Esophagus muscularis mucosa (tissue), 4 donors: ENCODE data around the gene SERINC3. TPM values are rescaled to one million over a fixed set of nuclear protein-coding genes. Genes with fewer than 3 reads are reported as not detected.

Experiments used
- DNase-seq: peaks from one replicate; pipeline ENCODE4 v3.0.0-alpha.2; 2017; ENCODE audit errors: extremely low spot score
- H3K27ac ChIP-seq, 4 donors: fragments of 200-600 bp; sonication (generic); replicated peaks in 1 of 4; 1 replicate in 3 of 4; 2 replicates in 1 of 4; pipeline ENCODE4 v1.5.1; 2016 to 2019; ENCODE audit warnings: mild to moderate bottlenecking in 1 of 4
- H3K27me3 ChIP-seq, 4 donors: fragments of 200-600 bp; sonication (generic); one replicate each; pipeline versions ENCODE4 v1.5.1 to v1.6.0; 2016 to 2019
- H3K36me3 ChIP-seq, 4 donors: fragments of 200-600 bp; sonication (generic); one replicate each; pipeline ENCODE4 v1.5.1; 2016 to 2019
- H3K4me1 ChIP-seq, 4 donors: fragments of 200-600 bp; sonication (generic); one replicate each; pipeline ENCODE4 v1.5.1; 2016 to 2019
- H3K4me3 ChIP-seq, 4 donors: fragments of 200-600 bp; sonication (generic); 1 replicate in 2 of 4; 2 replicates in 2 of 4; pipeline ENCODE4 v1.5.1; 2016 to 2019; ENCODE audit warnings: mild to moderate bottlenecking in 4 of 4, moderate library complexity in 1 of 4
- H3K9me3 ChIP-seq, 4 donors: fragments of 200-600 bp; sonication (generic); 1 replicate in 3 of 4; 2 replicates in 1 of 4; pipeline ENCODE4 v1.5.1; 2016 to 2019
- CTCF ChIP-seq, 3 experiments: fragments of 200-600 bp in 2 of 3; fragments of 450-650 bp in 1 of 3; sonication (generic) in 2 of 3; IDR thresholded peaks; one replicate each; pipeline ENCODE4 v1.5.1; 2017 to 2019; ENCODE audit warnings: antibody characterized with exemption in 3 of 3, mild to moderate bottlenecking in 2 of 3, moderate library complexity in 1 of 3
- EP300 ChIP-seq: sonication (generic); formaldehyde crosslinking; IDR thresholded peaks from one replicate; pipeline ENCODE4 v1.6.1; 2017; ENCODE audit warnings: antibody characterized with exemption
- POLR2A ChIP-seq: fragments of 450-650 bp; IDR thresholded peaks from one replicate; pipeline ENCODE4 v1.6.1; 2017; ENCODE audit warnings: antibody characterized with exemption, moderate library complexity, mild to moderate bottlenecking, low read depth
- POLR2AphosphoS5 ChIP-seq, 2 donors: sonication (generic); formaldehyde crosslinking; IDR thresholded peaks; one replicate each; pipeline ENCODE4 v1.6.1; 2017; ENCODE audit warnings: antibody characterized with exemption in 2 of 2
- WGBS: methylation state at CpG from one replicate; pipeline ENCODE4 v1.1.5; 2018; 5-methylcytosine and 5-hydroxymethylcytosine counted together
- intact Hi-C: fragments of 100-400 bp; cut with DNase I; formaldehyde crosslinking; loops from one replicate; pipeline ENCODE4 v1.15.1; 2023
- small RNA-seq, 3 donors: library from RNA; depleted of rRNA; stranded (forward); fragments of <200 nt; gene quantifications; one replicate each; pipeline ENCODE3, GENCODE V24; 2016
- total RNA-seq, 4 donors: library from RNA; depleted of rRNA; stranded (reverse); fragments of >200 nt; gene quantifications; one replicate each; pipeline versions ENCODE4 v1.1.0 to v1.2.1, GENCODE V29; 2016

SERINC3 gene
- total RNA-seq, 4 donors from 2014 or later: 121 to 175 (median 138) TPM

GRCh38 chr20:44450281-44450889 lies 71.5 kb downstream of the SERINC3 start:
- Histone ChIP-seq H3K27ac (no peak overlapping the region), H3K4me1 (peaks cover 0 to 6% (median 0%) of the 10 kb centered on the region in 4 donors), H3K4me3 (no peak overlapping the region), H3K36me3 (no peaks in the 10 kb centered on the region), H3K9me3 (no peaks in the 10 kb centered on the region), H3K27me3 (no peaks in the 10 kb centered on the region)
- intact Hi-C loops: no loop called here
- DNase-seq: no peak
- whole genome bisulfite sequencing: 45% methylated on average over 3 of the region's 3 CpGs
- TF ChIP-seq POLR2AphosphoS5 (IDR thresholded peaks at IDR 0.05) (no peak), CTCF (IDR thresholded peaks at IDR 0.05) (no peak), POLR2A (no peak), EP300 (no peak)

GRCh38 chr20:44449864-44450263 lies 72.0 kb downstream of the SERINC3 start:
- TF ChIP-seq POLR2AphosphoS5 (IDR thresholded peaks at IDR 0.05) (no peak), CTCF (IDR thresholded peaks at IDR 0.05) (no peak), POLR2A (no peak), EP300 (no peak)
- DNase-seq: no peak
- 80% methylated on average over 7 of the region's 7 CpGs for WGBS

GRCh38 chr20:44448753-44449546 lies 72.9 kb downstream of the SERINC3 start:
- H3K9me3 ChIP-seq: no peaks in the 10 kb centered on the region
- no peak for DNase-seq
- peaks cover 0 to 6% (median 0%) of the 10 kb centered on the region in 4 donors for H3K4me1 ChIP-seq
- no peaks in the 10 kb centered on the region for H3K27me3 ChIP-seq
- TF ChIP-seq POLR2A (no peak), POLR2AphosphoS5 (IDR thresholded peaks at IDR 0.05) (no peak), EP300 (no peak), CTCF (IDR thresholded peaks at IDR 0.05) (no peak)
- 71% methylated on average over 9 of the region's 9 CpGs for WGBS
- H3K36me3 ChIP-seq: no peaks in the 10 kb centered on the region
- H3K27ac ChIP-seq: no peak overlapping the region
- intact Hi-C loops: no loop called here
- no peak overlapping the region for H3K4me3 ChIP-seq

More at GRCh38 chr20:44449864-44450263, 72.0 kb downstream of the SERINC3 start:
- Histone ChIP-seq H3K36me3 (no peaks in the 10 kb centered on the region), H3K9me3 (no peaks in the 10 kb centered on the region), H3K4me1 (peaks cover 0 to 6% (median 0%) of the 10 kb centered on the region in 4 donors), H3K4me3 (no peak overlapping the region), H3K27me3 (no peaks in the 10 kb centered on the region), H3K27ac (no peak overlapping the region)
- intact Hi-C loops: no loop called here

GRCh38 chr20:44447827-44448419 lies 73.9 kb downstream of the SERINC3 start:
- H3K4me3 ChIP-seq: no peak overlapping the region
- no peaks in the 10 kb centered on the region for H3K36me3 ChIP-seq
- H3K4me1 ChIP-seq: peaks cover 0 to 6% (median 0%) of the 10 kb centered on the region in 4 donors
- TF ChIP-seq POLR2AphosphoS5 (IDR thresholded peaks at IDR 0.05): no peak
- no peak for TF ChIP-seq POLR2A
- no peak for TF ChIP-seq EP300
- no peak for TF ChIP-seq CTCF (IDR thresholded peaks at IDR 0.05)
- DNase-seq: no peak
- H3K9me3 ChIP-seq: no peaks in the 10 kb centered on the region
- intact Hi-C loops: no loop called here
- H3K27ac ChIP-seq: no peak overlapping the region
- no peaks in the 10 kb centered on the region for H3K27me3 ChIP-seq
- WGBS: 89% methylated on average over 3 of the region's 3 CpGs

Small RNAs within 50 kb of the gene (small RNA-seq; reads per million reads assigned to genes)
- gene RPL37AP1: 0 to 0.56 (median 0) reads per million in 3 donors

Other genes with a start within 250 kb of the SERINC3 start
- 10 to 100 TPM in 1 of 4 donors, 1 to 10 TPM in 3; 7.0 to 11.1 (median 8.3) TPM for gene FITM2, start 210.9 kb downstream of the SERINC3 start, total RNA-seq
- gene R3HDML, start 185.0 kb downstream of the SERINC3 start, total RNA-seq: not detected
- gene HNF4A, start 166.4 kb downstream of the SERINC3 start, total RNA-seq: under 1 TPM in 1 of 4 donors, not detected in 3; 0.63 TPM
- gene TTPAL, start 46.2 kb downstream of the SERINC3 start, total RNA-seq: 10 to 100 TPM in 3 of 4 donors, 1 to 10 TPM in 1; 9.6 to 18.2 (median 13.0) TPM
- gene PKIG, start 60.5 kb upstream of the SERINC3 start, total RNA-seq: 100 to 1,000 TPM; 305 to 398 (median 357) TPM
- 10 to 100 TPM in 3 of 4 donors, 1 to 10 TPM in 1; 9.6 to 18.4 (median 13.4) TPM for gene ADA, start 129.6 kb upstream of the SERINC3 start, total RNA-seq
- gene CCN5, start 193.3 kb upstream of the SERINC3 start, total RNA-seq: 100 to 1,000 TPM; 350 to 833 (median 456) TPM
- gene KCNK15, start 223.8 kb upstream of the SERINC3 start, total RNA-seq: 1 to 10 TPM; 3.6 to 5.6 (median 5.0) TPM